ENCODE results near the gene VCP.

- TF ChIP-seq CTCF (IDR thresholded peaks at IDR 0.05; ENCODE audit: low read depth, low read length) (no peak), POLR2A (IDR thresholded peaks at IDR 0.05; ENCODE audit: extremely low read depth, insufficient read length) (no peak)
Measured at GRCh38 chr9:35033101-35033500, 39.3 kb downstream of the VCP start.

Measured in NB4 (cell line).